GM23338 (cell line): ENCODE measurements around the gene TTC8. TPM values are rescaled to one million over a fixed set of nuclear protein-coding genes. Genes with fewer than 3 reads are reported as not detected.

Experiments
- ATAC-seq: fragments of 200-7000 bp; cut with Tn5 transposase; 3 replicates; pipeline ENCODE4 v1.9.1; 2020
- DNase-seq: peaks from one replicate; pipeline ENCODE4 v3.0.0-alpha.2; 2015; ENCODE audit warnings: low spot score
- H2AFZ ChIP-seq: fragments of 200-600 bp; sonication (generic); 2 replicates; pipeline ENCODE4 v1.8.0; 2016; ENCODE audit warnings: antibody characterized with exemption, mild to moderate bottlenecking, moderate library complexity
- H3F3A ChIP-seq: fragments of 200-600 bp; sonication (generic); replicated peaks from 2 replicates; pipeline ENCODE4 v1.8.0; 2017; ENCODE audit warnings: antibody characterized with exemption, mixed run types, low read depth
- H3K27ac ChIP-seq: fragments of 200-600 bp; sonication (generic); 2 replicates; pipeline ENCODE4 v1.6.1; 2016; ENCODE audit warnings: low read depth
- H3K27me3 ChIP-seq: fragments of 200-600 bp; sonication (generic); 2 replicates; pipeline ENCODE4 v1.8.0; 2016; ENCODE audit warnings: mild to moderate bottlenecking, mixed run types, moderate library complexity; ENCODE audit not compliant: insufficient read depth
- H3K36me3 ChIP-seq: fragments of 200-600 bp; sonication (generic); 2 replicates; pipeline ENCODE4 v1.8.0; 2016; ENCODE audit warnings: mild to moderate bottlenecking; ENCODE audit not compliant: insufficient read depth
- H3K4me1 ChIP-seq: fragments of 200-600 bp; sonication (generic); 2 replicates; pipeline ENCODE4 v1.8.0; 2016; ENCODE audit warnings: mild to moderate bottlenecking, moderate library complexity; ENCODE audit not compliant: insufficient read depth
- H3K4me2 ChIP-seq: fragments of 200-600 bp; sonication (generic); 2 replicates; pipeline ENCODE4 v1.7.1; 2017; ENCODE audit warnings: mixed run types
- H3K4me3 ChIP-seq: fragments of 200-600 bp; sonication (generic); 2 replicates; pipeline ENCODE4 v1.6.1; 2016; ENCODE audit warnings: mixed run types
- H3K79me2 ChIP-seq: fragments of 200-600 bp; sonication (generic); replicated peaks from 2 replicates; pipeline ENCODE4 v1.8.0; 2017; ENCODE audit warnings: mild to moderate bottlenecking; ENCODE audit not compliant: insufficient read depth
- H3K9me2 ChIP-seq: fragments of 200-600 bp; sonication (generic); 2 replicates; pipeline ENCODE4 v1.8.0; 2017; ENCODE audit not compliant: insufficient read depth
- H4K20me1 ChIP-seq: fragments of 200-600 bp; sonication (generic); replicated peaks from 2 replicates; pipeline ENCODE4 v1.8.0; 2017; ENCODE audit warnings: mild to moderate bottlenecking; ENCODE audit not compliant: insufficient read depth
- H3K27ac Mint-ChIP-seq: 2 replicates; pipeline ENCODE4 v1.8.0; 2020; ENCODE audit warnings: inconsistent platforms, mild to moderate bottlenecking, moderate library complexity, mixed read lengths
- H3K27me3 Mint-ChIP-seq: 3 replicates; pipeline ENCODE4 v1.8.0; 2022; ENCODE audit warnings: low read depth, mild to moderate bottlenecking, moderate library complexity, mixed read lengths, inconsistent platforms; ENCODE audit not compliant: insufficient read depth, poor library complexity
- H3K36me3 Mint-ChIP-seq: 3 replicates; pipeline ENCODE4 v1.8.0; 2021; ENCODE audit warnings: low read depth, mild to moderate bottlenecking, inconsistent platforms, moderate library complexity, mixed read lengths
- H3K4me1 Mint-ChIP-seq: 3 replicates; pipeline ENCODE4 v1.8.0; 2020; ENCODE audit warnings: mild to moderate bottlenecking, inconsistent platforms, mixed read lengths
- H3K4me3 Mint-ChIP-seq: 3 replicates; pipeline ENCODE4 v1.8.0; 2021; ENCODE audit warnings: moderate library complexity, mild to moderate bottlenecking, inconsistent platforms, mixed read lengths
- H3K9me3 Mint-ChIP-seq: 3 replicates; pipeline ENCODE4 v1.8.0; 2020; ENCODE audit warnings: moderate library complexity, mild to moderate bottlenecking, inconsistent platforms, mixed read lengths
- CREB1 ChIP-seq: fragments of 250-450 bp; sonication (Bioruptor Pico); IDR thresholded peaks from 2 replicates; pipeline ENCODE4 v1.5.0; 2020; ENCODE audit warnings: low read depth, mild to moderate bottlenecking, moderate library complexity
- CTCF ChIP-seq, 2 experiments: fragments of 200-600 bp in 1 of 2; sonication (generic) in 1 of 2; conservative IDR thresholded peaks; 2 replicates each; pipeline versions ENCODE4 v1.5.1 to v1.6.1; 2016 to 2017; ENCODE audit warnings: antibody characterized with exemption in 2 of 2, low read depth in 2 of 2, mild to moderate bottlenecking in 2 of 2, moderate library complexity in 1 of 2
- ETS1 ChIP-seq: IDR thresholded peaks from 2 replicates; pipeline ENCODE4 v1.6.1; 2016; ENCODE audit warnings: antibody characterized with exemption
- EZH2 ChIP-seq: fragments of 200-600 bp; sonication (generic); IDR thresholded peaks from one replicate; pipeline ENCODE4 v1.8.0; 2017; ENCODE audit warnings: antibody characterized with exemption, mild to moderate bottlenecking, low read depth; ENCODE audit not compliant: unreplicated experiment
- EZH2phosphoT487 ChIP-seq: fragments of 200-600 bp; sonication (generic); IDR thresholded peaks from one replicate; pipeline ENCODE4 v1.8.1; 2018; ENCODE audit warnings: antibody characterized with exemption; ENCODE audit not compliant: unreplicated experiment
- JUNB ChIP-seq: IDR thresholded peaks from one replicate; pipeline ENCODE4 v1.6.1; 2016; ENCODE audit warnings: antibody characterized with exemption; ENCODE audit not compliant: unreplicated experiment
- NANOG ChIP-seq: IDR thresholded peaks from 2 replicates; pipeline ENCODE4 v1.6.1; 2016; ENCODE audit warnings: antibody characterized with exemption, borderline replicate concordance
- POLR2AphosphoS5 ChIP-seq: IDR thresholded peaks from 2 replicates; pipeline ENCODE4 v1.6.1; 2016; ENCODE audit warnings: antibody characterized with exemption, low read depth
- STAT1 ChIP-seq: IDR thresholded peaks from one replicate; pipeline ENCODE4 v1.6.1; 2016; ENCODE audit warnings: antibody characterized with exemption; ENCODE audit not compliant: unreplicated experiment
- ZNF114 ChIP-seq: fragments of 250-450 bp; sonication (Bioruptor Pico); IDR thresholded peaks from 2 replicates; pipeline ENCODE4 v1.5.0; 2020; ENCODE audit warnings: mild to moderate bottlenecking, moderate library complexity
- ZNF331 ChIP-seq: fragments of 250-450 bp; sonication (Bioruptor Pico); IDR thresholded peaks from 2 replicates; pipeline ENCODE4 v1.5.0; 2020; ENCODE audit warnings: low read depth, mild to moderate bottlenecking, moderate library complexity
- ZNF462 ChIP-seq: fragments of 250-450 bp; sonication (Bioruptor Pico); IDR thresholded peaks from 2 replicates; pipeline ENCODE4 v1.5.0; 2020; ENCODE audit warnings: mild to moderate bottlenecking, moderate library complexity
- polyA plus RNA-seq: library from polyadenylated mRNA; unstranded; fragments of >200 nt; fragmentation: Nextera tagmentation; extraction: Ambion mirVana; gene quantifications from 2 replicates; pipeline ENCODE4 v1.2.1, GENCODE V29; 2016
- total RNA-seq: library from RNA; depleted of rRNA; stranded (reverse); fragments of >200 nt; shearing (Covaris generic); gene quantifications from 2 replicates; pipeline ENCODE4 v1.2.3, GENCODE V29; 2014

Gene TTC8
- total and polyA plus RNA-seq, 2 experiments from 2014 or later: 7.5 to 10.5 TPM

- H3K4me1 Mint-ChIP-seq: peaks cover 5% of the 10 kb centered on the region
- no peak overlapping the region for H3K4me3 Mint-ChIP-seq
- H3K9me2 ChIP-seq: no peaks in the 10 kb centered on the region
- H3K4me1 ChIP-seq: no peaks in the 10 kb centered on the region
- DNase-seq (no peak), ATAC-seq (no peak)
- H3K27ac Mint-ChIP-seq: no peak overlapping the region
- no peaks in the 10 kb centered on the region for H3K9me3 Mint-ChIP-seq
- H3K36me3 Mint-ChIP-seq: peaks cover 12% of the 10 kb centered on the region; the same call in 2 of the 3 replicates
- TF ChIP-seq POLR2AphosphoS5 (no peak), ZNF114 (CRISPR knock-in tag) (no peak), NANOG (no peak), JUNB (no peak), CTCF (conservative IDR thresholded peaks at IDR 0.05; ENCODE audit: low read depth in 2 of 2) (no peak), ETS1 (no peak), STAT1 (no peak), ZNF331 (CRISPR knock-in tag) (no peak), EZH2phosphoT487 (no peak), CREB1 (no peak), EZH2 (no peak)
- H3K79me2 ChIP-seq: no peaks in the 10 kb centered on the region
- no peak overlapping the region for H3K4me3 ChIP-seq
- H3K27me3 Mint-ChIP-seq: peaks cover 2% of the 10 kb centered on the region
- no peak overlapping the region for H2AFZ ChIP-seq
- H3K27me3 ChIP-seq: no peaks in the 10 kb centered on the region
- no peaks in the 10 kb centered on the region for H3K36me3 ChIP-seq
- no peaks in the 10 kb centered on the region for H3F3A ChIP-seq
- H3K27ac ChIP-seq: no peak overlapping the region
- no peaks in the 10 kb centered on the region for H4K20me1 ChIP-seq
- H3K4me2 ChIP-seq: no peak overlapping the region
Measured at GRCh38 chr14:88835661-88836060, 11.2 kb downstream of the TTC8 start.

- H3K27ac Mint-ChIP-seq: no peak overlapping the region
- Histone ChIP-seq H3K27me3 (no peaks in the 10 kb centered on the region), H3F3A (no peaks in the 10 kb centered on the region), H3K27ac (no peak overlapping the region), H4K20me1 (no peaks in the 10 kb centered on the region), H3K9me2 (no peaks in the 10 kb centered on the region), H3K4me2 (no peak overlapping the region), H3K36me3 (no peaks in the 10 kb centered on the region), H3K4me3 (no peak overlapping the region), H2AFZ (no peak overlapping the region), H3K4me1 (no peaks in the 10 kb centered on the region), H3K79me2 (no peaks in the 10 kb centered on the region)
- H3K27me3 Mint-ChIP-seq: peaks cover 2% of the 10 kb centered on the region
- H3K4me3 Mint-ChIP-seq: no peak overlapping the region
- H3K36me3 Mint-ChIP-seq: no peaks in the 10 kb centered on the region
- H3K4me1 Mint-ChIP-seq: peaks cover 7% of the 10 kb centered on the region
- DNase-seq (no peak), ATAC-seq (no peak)
- H3K9me3 Mint-ChIP-seq: no peaks in the 10 kb centered on the region
- TF ChIP-seq ZNF331 (CRISPR knock-in tag) (no peak), ETS1 (no peak), EZH2phosphoT487 (no peak), CREB1 (no peak), ZNF462 (CRISPR knock-in tag) (no peak), EZH2 (no peak), STAT1 (no peak)
Measured at GRCh38 chr14:88837495-88837894, 13.0 kb downstream of the TTC8 start.
